Glutamatergic neuron (in vitro differentiated cells): ENCODE measurements around the gene CDK5RAP1. TPM values are rescaled to one million over a fixed set of nuclear protein-coding genes. Genes with fewer than 3 reads are reported as not detected.

Experiments used
- DNase-seq: peaks from one replicate; pipeline ENCODE4 v3.0.0; 2022
- H3K27ac Mint-ChIP-seq: one replicate; pipeline ENCODE4 v1.8.0; 2020; ENCODE audit warnings: mild to moderate bottlenecking, mixed read lengths, inconsistent platforms; ENCODE audit not compliant: unreplicated experiment
- H3K27me3 Mint-ChIP-seq: one replicate; pipeline ENCODE4 v1.8.0; 2020; ENCODE audit warnings: mild to moderate bottlenecking, moderate library complexity, mixed read lengths, inconsistent platforms; ENCODE audit not compliant: unreplicated experiment
- H3K36me3 Mint-ChIP-seq: one replicate; pipeline ENCODE4 v1.8.0; 2020; ENCODE audit warnings: mild to moderate bottlenecking, mixed read lengths, inconsistent platforms; ENCODE audit not compliant: unreplicated experiment
- H3K4me1 Mint-ChIP-seq: one replicate; pipeline ENCODE4 v1.8.0; 2020; ENCODE audit warnings: mild to moderate bottlenecking, low read depth, mixed read lengths, inconsistent platforms; ENCODE audit not compliant: unreplicated experiment
- H3K4me3 Mint-ChIP-seq: one replicate; pipeline ENCODE4 v1.8.0; 2020; ENCODE audit warnings: mild to moderate bottlenecking, mixed read lengths, inconsistent platforms; ENCODE audit not compliant: unreplicated experiment
- H3K9me3 Mint-ChIP-seq: one replicate; pipeline ENCODE4 v1.8.0; 2020; ENCODE audit warnings: mild to moderate bottlenecking, moderate library complexity, mixed read lengths, inconsistent platforms; ENCODE audit not compliant: unreplicated experiment
- CTCF ChIP-seq: fragments of 200-600 bp; sonication (generic); IDR thresholded peaks from one replicate; pipeline ENCODE4 v1.5.0; 2021; ENCODE audit not compliant: partially characterized antibody, unreplicated experiment
- total RNA-seq: library from RNA; stranded (reverse); fragmentation: NEBNext Ultra II Directional; extraction: Animal tissue kit (Norgen Biotek cat#: 25700); gene quantifications from one replicate; pipeline ENCODE4 v1.2.1, GENCODE V29; 2021; ENCODE audit not compliant: unreplicated experiment

Gene CDK5RAP1
- total RNA-seq, 1 donor from 2014 or later: 30.9 TPM

DNA sequence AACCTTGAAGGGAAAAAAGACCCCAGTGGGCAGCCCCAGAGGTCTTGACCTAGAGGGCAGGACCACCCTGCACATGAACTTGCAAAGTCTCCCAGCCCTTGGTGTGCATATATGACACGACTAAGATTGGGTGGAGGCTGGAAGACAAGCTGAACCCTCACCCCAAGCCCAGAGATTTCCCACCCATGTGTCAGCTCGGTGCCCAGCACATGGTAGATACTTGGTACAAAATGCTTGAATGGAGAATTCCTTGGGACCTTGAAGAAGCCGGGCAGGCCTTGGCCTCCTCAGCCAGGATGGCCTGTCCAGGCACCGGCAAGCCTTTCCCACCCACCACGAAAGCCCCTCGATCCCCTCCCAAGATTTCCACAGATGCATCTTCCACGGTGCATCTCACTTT is 67.7 kb downstream of the CDK5RAP1 start:
- H3K9me3 Mint-ChIP-seq: no peaks in the 10 kb centered on the region
- no peak for DNase-seq
- peaks cover 2% of the 10 kb centered on the region for H3K4me1 Mint-ChIP-seq
- peaks cover 4% of the 10 kb centered on the region for H3K36me3 Mint-ChIP-seq
- no peak overlapping the region for H3K27ac Mint-ChIP-seq
- no peak for TF ChIP-seq CTCF
- H3K4me3 Mint-ChIP-seq: no peak overlapping the region
- H3K27me3 Mint-ChIP-seq: peaks cover 4% of the 10 kb centered on the region

- Mint-ChIP-seq H3K4me1 (peaks cover 2% of the 10 kb centered on the region), H3K9me3 (no peaks in the 10 kb centered on the region), H3K27me3 (peaks cover 4% of the 10 kb centered on the region), H3K27ac (no peak overlapping the region), H3K36me3 (peaks cover 4% of the 10 kb centered on the region), H3K4me3 (no peak overlapping the region)
- TF ChIP-seq CTCF: no peak
- DNase-seq: no peak
These were observed 68.3 kb downstream of the CDK5RAP1 start for GRCh38 chr20:33332905-33333456.

DNA sequence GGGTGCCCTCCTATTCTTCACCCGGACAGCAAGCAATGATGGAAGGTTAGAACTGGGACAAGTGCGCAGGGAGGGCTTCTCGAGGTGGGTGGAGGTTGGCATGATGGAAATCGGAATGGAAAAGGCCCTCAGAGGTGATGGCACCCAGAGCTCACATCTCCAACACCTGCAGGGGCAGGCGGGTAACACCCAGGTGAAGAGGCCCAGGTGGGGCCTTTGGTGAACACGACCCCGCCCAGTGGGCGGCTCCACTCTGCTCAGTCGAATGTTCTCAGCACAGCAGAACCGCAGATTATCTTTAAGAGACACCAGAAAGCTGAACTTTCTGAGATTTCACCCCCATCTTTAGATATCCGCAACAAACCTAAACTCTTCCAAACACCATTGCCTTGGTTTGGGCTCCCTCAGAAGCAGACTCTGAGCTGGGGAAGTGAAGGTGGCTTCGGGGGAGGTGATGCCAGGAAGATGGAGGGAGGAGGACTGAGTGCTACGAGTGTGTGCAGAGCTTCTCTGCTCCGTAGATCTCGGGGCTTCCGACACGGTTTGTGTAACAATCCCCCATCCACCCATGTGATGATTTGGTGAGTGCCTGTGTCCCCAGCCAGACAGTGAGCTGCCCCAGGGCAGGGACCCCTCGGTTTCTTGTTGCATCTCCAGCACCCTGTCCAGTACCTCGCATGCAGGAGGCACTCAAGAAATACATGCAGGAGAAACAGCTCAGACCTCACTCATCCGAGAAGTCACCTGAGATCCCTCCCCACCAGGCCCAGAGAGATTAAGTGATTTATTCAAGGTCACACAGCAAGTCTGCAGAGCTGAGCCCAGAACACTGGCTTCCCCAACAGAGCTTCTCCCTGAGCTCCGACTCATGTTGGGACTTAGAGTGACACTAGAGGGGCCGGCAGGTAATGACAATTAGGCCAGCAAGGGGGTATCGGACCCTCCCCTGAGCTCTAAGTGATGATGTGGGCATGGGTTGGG is 72.9 kb downstream of the CDK5RAP1 start:
- H3K27me3 Mint-ChIP-seq: peaks cover 5% of the 10 kb centered on the region
- no peak overlapping the region for H3K27ac Mint-ChIP-seq

DNA sequence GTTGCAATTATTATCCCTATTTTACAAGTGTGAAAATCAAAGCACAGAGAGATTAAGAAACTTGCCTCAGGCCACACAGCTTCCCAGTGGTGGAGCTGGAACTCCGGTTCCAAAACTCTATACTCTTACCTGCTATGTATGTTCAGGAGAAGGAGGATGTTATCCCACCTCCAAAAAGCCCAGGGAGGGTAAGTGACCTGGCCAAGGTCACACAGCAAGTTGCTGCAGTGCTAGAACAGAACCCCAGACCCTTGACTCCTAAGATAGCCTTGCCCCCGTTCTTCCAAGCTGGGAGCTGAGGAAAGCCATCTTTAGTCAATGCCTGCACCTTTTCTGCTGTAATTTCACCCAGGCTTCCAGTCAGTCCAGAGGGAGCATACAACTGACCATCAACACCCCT is 76.0 kb downstream of the CDK5RAP1 start:
- Mint-ChIP-seq H3K4me3 (no peak overlapping the region), H3K4me1 (no peaks in the 10 kb centered on the region), H3K9me3 (peaks cover 1% of the 10 kb centered on the region), H3K27ac (no peak overlapping the region), H3K27me3 (peaks cover 5% of the 10 kb centered on the region), H3K36me3 (no peaks in the 10 kb centered on the region)
- no peak for DNase-seq
- TF ChIP-seq CTCF: no peak

More for the DNA sequence above, 72.9 kb downstream of the CDK5RAP1 start:
- Mint-ChIP-seq H3K36me3 (no peaks in the 10 kb centered on the region), H3K4me1 (no peaks in the 10 kb centered on the region), H3K9me3 (no peaks in the 10 kb centered on the region), H3K4me3 (no peak overlapping the region)
- TF ChIP-seq CTCF: no peak
- no peak for DNase-seq

DNA sequence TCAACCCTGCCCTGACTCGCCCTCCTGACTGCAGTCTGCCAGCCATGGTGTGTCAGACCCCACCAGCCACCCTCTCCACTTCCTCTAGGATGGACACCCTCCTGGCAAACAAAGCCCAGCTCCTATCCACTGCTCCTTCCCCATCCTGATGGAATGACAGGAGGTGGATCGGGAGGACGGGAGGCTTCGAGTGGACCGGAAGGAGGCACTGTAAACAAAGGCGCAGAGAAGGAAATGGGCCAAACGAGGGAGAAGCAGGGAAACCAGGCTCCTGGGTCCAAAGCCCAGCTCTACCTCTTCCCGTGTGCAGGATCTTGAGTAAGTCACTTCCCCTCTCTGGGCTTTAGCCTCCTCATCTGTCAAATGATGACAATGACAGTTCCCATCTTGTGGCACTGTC is 78.1 kb downstream of the CDK5RAP1 start:
- Mint-ChIP-seq H3K36me3 (no peaks in the 10 kb centered on the region), H3K27me3 (peaks cover 5% of the 10 kb centered on the region), H3K9me3 (peaks cover 1% of the 10 kb centered on the region), H3K4me3 (no peak overlapping the region), H3K27ac (no peak overlapping the region), H3K4me1 (peaks cover 3% of the 10 kb centered on the region)
- TF ChIP-seq CTCF: no peak
- DNase-seq: no peak
